NT2/D1 (cell line): Measurements from ENCODE around the gene LOXL1.
A peak's percentile ranks its signal among the peaks of the same experiment; 100 is the strongest.

Source experiments
- DNase-seq: peaks from one replicate; pipeline ENCODE4 v3.0.0-alpha.2; 2011; ENCODE audit warnings: low read depth, low spot score
- H3K27me3 ChIP-seq: 2 replicates; pipeline ENCODE4 v1.6.0; 2011; ENCODE audit warnings: mild to moderate bottlenecking; ENCODE audit not compliant: insufficient read length, insufficient read depth
- H3K36me3 ChIP-seq: 2 replicates; pipeline ENCODE4 v1.6.1; 2011; ENCODE audit warnings: mild to moderate bottlenecking, low read length, mixed read lengths; ENCODE audit not compliant: insufficient read depth, insufficient read length
- H3K4me1 ChIP-seq: 2 replicates; pipeline ENCODE4 v1.5.1; 2011; ENCODE audit not compliant: insufficient read depth, insufficient read length
- H3K4me3 ChIP-seq: 2 replicates; pipeline ENCODE4 v1.5.1; 2011; ENCODE audit warnings: low read depth; ENCODE audit not compliant: insufficient read length
- H3K9ac ChIP-seq: 2 replicates; pipeline ENCODE4 v1.6.0; 2011; ENCODE audit warnings: low read depth; ENCODE audit not compliant: insufficient read length
- H3K9me3 ChIP-seq: 2 replicates; pipeline ENCODE4 v1.5.1; 2011; ENCODE audit warnings: mild to moderate bottlenecking, low read length; ENCODE audit not compliant: insufficient read depth
- SUZ12 ChIP-seq: IDR thresholded peaks from 2 replicates; pipeline ENCODE4 v1.6.1; 2011; ENCODE audit not compliant: insufficient read length, insufficient read depth; ENCODE audit errors: extremely low read depth
- YY1 ChIP-seq: IDR thresholded peaks from 2 replicates; pipeline ENCODE4 v1.6.1; 2011; ENCODE audit not compliant: insufficient read length, insufficient read depth
- ZNF274 ChIP-seq: IDR thresholded peaks from 2 replicates; pipeline ENCODE4 v1.6.1; 2011; ENCODE audit warnings: mild to moderate bottlenecking, low read depth, low read length

LOXL1 gene

DNA sequence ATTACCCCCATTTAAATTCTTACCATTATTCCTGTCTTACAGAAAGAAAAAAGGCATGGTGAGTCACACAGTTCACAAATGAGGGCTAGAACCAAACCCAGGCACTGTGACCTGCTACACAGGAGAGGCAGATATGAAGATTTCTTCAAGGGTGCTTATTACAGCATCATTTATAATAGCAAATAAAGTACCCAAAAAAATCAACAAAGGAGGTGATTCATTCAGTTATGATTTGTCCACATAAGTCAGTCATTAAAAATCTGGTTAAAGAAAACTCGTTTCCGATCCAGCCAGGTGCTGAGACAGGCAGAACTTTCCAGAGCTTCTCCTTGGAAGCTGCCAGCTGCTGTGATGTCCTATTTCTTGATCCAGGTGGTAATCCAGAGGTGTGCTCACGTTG, 7.5 kb upstream of the LOXL1 start:
- Histone ChIP-seq H3K4me1 (peaks cover 22% of the 10 kb centered on the region), H3K4me3 (no peak overlapping the region), H3K9me3 (peaks cover 20% of the 10 kb centered on the region; the same call in 1 of the 2 replicates), H3K27me3 (no peaks in the 10 kb centered on the region), H3K36me3 (peaks cover 25% of the 10 kb centered on the region), H3K9ac (no peak overlapping the region)
- no peak for DNase-seq
- TF ChIP-seq SUZ12 (no peak), YY1 (no peak), ZNF274 (no peak)

GRCh38 chr15:73919706-73920105, 6.6 kb upstream of the LOXL1 start:
- no peak overlapping the region for H3K9ac ChIP-seq
- peaks cover 20% of the 10 kb centered on the region; the same call in 1 of the 2 replicates for H3K9me3 ChIP-seq
- no peak for TF ChIP-seq ZNF274
- peaks cover 25% of the 10 kb centered on the region for H3K36me3 ChIP-seq
- H3K4me1 ChIP-seq: peaks cover 27% of the 10 kb centered on the region
- no peaks in the 10 kb centered on the region for H3K27me3 ChIP-seq
- DNase-seq: no peak
- no peak overlapping the region for H3K4me3 ChIP-seq

DNA sequence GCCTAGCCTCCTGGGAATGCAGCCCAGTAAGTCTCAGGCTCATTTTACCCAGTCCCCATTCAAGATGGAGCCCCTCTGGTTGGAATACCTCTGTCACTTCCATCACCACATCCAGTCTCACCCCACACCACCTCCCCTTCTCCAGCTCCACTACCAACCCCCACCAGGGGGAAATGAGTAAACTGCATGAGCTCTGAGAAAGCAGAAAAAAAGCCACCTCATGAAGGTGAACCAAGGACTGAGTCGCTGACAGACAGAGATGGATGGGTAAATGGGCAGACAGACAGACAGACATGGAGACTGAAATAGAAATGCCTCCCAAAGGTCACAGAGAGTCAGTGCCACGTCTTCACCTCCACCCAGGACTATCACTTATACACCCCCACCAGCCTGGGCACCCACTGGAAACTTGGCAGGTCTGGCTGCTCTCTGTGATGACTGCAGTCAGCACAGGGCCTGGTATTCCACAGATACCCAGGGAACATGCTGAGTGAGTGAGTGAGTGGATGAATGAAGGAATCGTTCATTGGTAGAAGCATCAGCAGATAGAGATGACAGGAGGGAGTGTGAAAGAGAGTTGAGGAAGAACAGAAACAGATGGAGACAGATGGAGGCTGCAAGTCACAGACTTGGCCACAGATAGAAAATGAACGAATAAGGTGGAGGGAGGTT, 4.9 kb upstream of the LOXL1 start:
- no peak overlapping the region for H3K9ac ChIP-seq
- H3K9me3 ChIP-seq: peaks cover 13% of the 10 kb centered on the region; the same call in 1 of the 2 replicates
- TF ChIP-seq ZNF274: no peak
- TF ChIP-seq YY1: no peak
- TF ChIP-seq SUZ12: no peak
- H3K4me3 ChIP-seq: no peak overlapping the region
- H3K36me3 ChIP-seq: peaks cover 21% of the 10 kb centered on the region
- no peak for DNase-seq
- H3K4me1 ChIP-seq: peaks cover 39% of the 10 kb centered on the region
- no peaks in the 10 kb centered on the region for H3K27me3 ChIP-seq

GRCh38 chr15:73922186-73923151, 3.8 kb upstream of the LOXL1 start:
- Histone ChIP-seq H3K4me1 (peaks cover 39% of the 10 kb centered on the region), H3K36me3 (peaks cover 19% of the 10 kb centered on the region), H3K27me3 (no peaks in the 10 kb centered on the region), H3K4me3 (no peak overlapping the region), H3K9ac (peak overlapping the region; percentile 46), H3K9me3 (peaks cover 13% of the 10 kb centered on the region; the same call in 1 of the 2 replicates)
- TF ChIP-seq SUZ12: no peak
- peak; percentile 68 for DNase-seq

DNA sequence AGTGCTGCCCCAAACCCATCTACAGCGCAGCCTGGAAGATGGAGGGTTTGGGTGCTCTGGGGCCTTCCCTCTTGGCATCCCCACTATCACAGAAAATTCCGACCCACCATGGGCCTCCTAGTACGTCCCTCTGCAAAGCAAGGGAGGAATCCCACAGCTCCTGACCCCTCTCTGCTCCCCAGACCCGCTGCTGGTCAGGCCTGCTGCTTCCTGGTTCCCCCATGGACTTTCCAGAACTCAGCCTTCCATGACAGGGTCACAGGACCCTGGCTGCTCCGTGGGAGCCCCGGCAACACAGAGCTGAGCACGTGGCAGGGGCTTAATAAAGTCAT, 3.1 kb upstream of the LOXL1 start:
- H3K4me3 ChIP-seq: no peak overlapping the region
- no peaks in the 10 kb centered on the region for H3K27me3 ChIP-seq
- DNase-seq: no peak
- TF ChIP-seq SUZ12: no peak
- TF ChIP-seq YY1: no peak
- H3K4me1 ChIP-seq: peaks cover 41% of the 10 kb centered on the region
- H3K9me3 ChIP-seq: peaks cover 10% of the 10 kb centered on the region; the same call in 1 of the 2 replicates
- H3K9ac ChIP-seq: peak overlapping the region; percentile 7
- H3K36me3 ChIP-seq: peaks cover 15% of the 10 kb centered on the region

GRCh38 chr15:73923488-73924164, 2.6 kb upstream of the LOXL1 start:
- H3K9ac ChIP-seq: peak overlapping the region; percentile 12
- no peaks in the 10 kb centered on the region for H3K27me3 ChIP-seq
- H3K9me3 ChIP-seq: peaks cover 5% of the 10 kb centered on the region; the same call in 1 of the 2 replicates
- no peak for DNase-seq
- no peak for TF ChIP-seq YY1
- no peak for TF ChIP-seq SUZ12
- no peak for TF ChIP-seq ZNF274
- peaks cover 43% of the 10 kb centered on the region for H3K4me1 ChIP-seq
- H3K4me3 ChIP-seq: no peak overlapping the region
- peaks cover 10% of the 10 kb centered on the region for H3K36me3 ChIP-seq

- DNase-seq: no peak
- TF ChIP-seq ZNF274 (no peak), SUZ12 (no peak), YY1 (no peak)
- H3K4me3 ChIP-seq: no peak overlapping the region
Observed at GRCh38 chr15:73924171-73924921, 1.9 kb upstream of the LOXL1 start.

More at GRCh38 chr15:73924171-73924921, 1.9 kb upstream of the LOXL1 start:
- H3K36me3 ChIP-seq: peaks cover 11% of the 10 kb centered on the region
- peak overlapping the region; percentile 12 for H3K9ac ChIP-seq
- no peaks in the 10 kb centered on the region for H3K27me3 ChIP-seq
- no peaks in the 10 kb centered on the region for H3K9me3 ChIP-seq
- H3K4me1 ChIP-seq: peaks cover 49% of the 10 kb centered on the region
